Forelimb muscle (tissue), 1 donor: ENCODE measurements around the gene AGAP1. TPM values are rescaled to one million over a fixed set of nuclear protein-coding genes. Genes with fewer than 3 reads are reported as not detected.

Experiments used
- DNase-seq: peaks from one replicate; pipeline ENCODE4 v3.0.0-alpha.2; 2013; ENCODE audit warnings: low read depth
- polyA plus RNA-seq: library from polyadenylated mRNA; unstranded; fragments of 120-200 nt; gene quantifications from one replicate; pipeline ENCODE4 v1.2.1, GENCODE V29; 2013; ENCODE audit not compliant: insufficient read length

Gene AGAP1
- polyA plus RNA-seq, 1 donor = 25.9 TPM

GRCh38 chr2:235550378-235550760 lies 56.5 kb downstream of the AGAP1 start:
- no peak for DNase-seq

GRCh38 chr2:235550946-235551345 lies 57.1 kb downstream of the AGAP1 start:
- no peak for DNase-seq

GRCh38 chr2:235551965-235552364 lies 58.1 kb downstream of the AGAP1 start:
- no peak for DNase-seq

GRCh38 chr2:235552671-235553070 lies 58.8 kb downstream of the AGAP1 start:
- DNase-seq = no peak

GRCh38 chr2:235553291-235553690 lies 59.4 kb downstream of the AGAP1 start:
- no peak for DNase-seq

- DNase-seq = no peak
These were observed 59.9 kb downstream of the AGAP1 start for GRCh38 chr2:235553696-235554100.

GRCh38 chr2:235554385-235554784 lies 60.5 kb downstream of the AGAP1 start:
- DNase-seq = no peak

GRCh38 chr2:235554936-235555335 lies 61.1 kb downstream of the AGAP1 start:
- DNase-seq = no peak

GRCh38 chr2:235555371-235555770 lies 61.5 kb downstream of the AGAP1 start:
- no peak for DNase-seq

GRCh38 chr2:235556086-235556485 lies 62.2 kb downstream of the AGAP1 start:
- no peak for DNase-seq

GRCh38 chr2:235556901-235557300 lies 63.1 kb downstream of the AGAP1 start:
- no peak for DNase-seq

GRCh38 chr2:235557903-235558302 lies 64.1 kb downstream of the AGAP1 start:
- DNase-seq = no peak

GRCh38 chr2:235558572-235558971 lies 64.7 kb downstream of the AGAP1 start:
- no peak for DNase-seq

- no peak for DNase-seq
These were observed 66.5 kb downstream of the AGAP1 start for GRCh38 chr2:235560345-235560744.

- no peak for DNase-seq
These were observed 67.6 kb downstream of the AGAP1 start for GRCh38 chr2:235561450-235561849.

- DNase-seq = no peak
These were observed 68.4 kb downstream of the AGAP1 start for GRCh38 chr2:235562065-235562747.

- no peak for DNase-seq
These were observed 69.4 kb downstream of the AGAP1 start for GRCh38 chr2:235563056-235563910.

- no peak for DNase-seq
These were observed 70.2 kb downstream of the AGAP1 start for GRCh38 chr2:235564066-235564465.

GRCh38 chr2:235564884-235565530 lies 71.2 kb downstream of the AGAP1 start:
- no peak for DNase-seq

GRCh38 chr2:235566415-235566814 lies 72.6 kb downstream of the AGAP1 start:
- no peak for DNase-seq

GRCh38 chr2:235566931-235567495 lies 73.2 kb downstream of the AGAP1 start:
- no peak for DNase-seq

GRCh38 chr2:235567842-235568241 lies 74.0 kb downstream of the AGAP1 start:
- DNase-seq = no peak
